ENCODE results near the gene CCNY. TPM values are rescaled to one million over a fixed set of nuclear protein-coding genes. Genes with fewer than 3 reads are reported as not detected.

The CCNY gene
- polyA plus RNA-seq, 12 donors, result 55.9 to 421 (median 99.4) TPM

DNA sequence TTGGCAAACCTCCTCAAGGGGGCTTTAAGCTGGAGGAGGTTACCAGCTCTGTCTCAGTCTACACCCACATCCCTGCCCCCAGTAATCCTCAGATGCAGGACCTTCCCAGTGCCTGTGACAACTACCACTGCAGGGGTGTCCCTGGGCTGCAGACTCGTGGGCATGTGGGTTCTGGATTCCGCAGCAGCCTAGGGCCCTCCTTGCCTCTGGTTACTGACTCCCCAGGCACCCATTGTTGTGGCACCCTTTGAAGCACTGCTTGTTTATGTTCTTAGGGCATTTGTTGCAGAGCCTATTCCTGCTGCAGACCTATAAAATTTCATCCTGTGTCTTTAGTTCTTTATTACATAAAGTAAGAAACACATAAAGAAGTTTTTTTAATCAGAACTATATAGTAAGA lies 217.7 kb downstream of the CCNY start:
- no peak for DNase-seq

DNA sequence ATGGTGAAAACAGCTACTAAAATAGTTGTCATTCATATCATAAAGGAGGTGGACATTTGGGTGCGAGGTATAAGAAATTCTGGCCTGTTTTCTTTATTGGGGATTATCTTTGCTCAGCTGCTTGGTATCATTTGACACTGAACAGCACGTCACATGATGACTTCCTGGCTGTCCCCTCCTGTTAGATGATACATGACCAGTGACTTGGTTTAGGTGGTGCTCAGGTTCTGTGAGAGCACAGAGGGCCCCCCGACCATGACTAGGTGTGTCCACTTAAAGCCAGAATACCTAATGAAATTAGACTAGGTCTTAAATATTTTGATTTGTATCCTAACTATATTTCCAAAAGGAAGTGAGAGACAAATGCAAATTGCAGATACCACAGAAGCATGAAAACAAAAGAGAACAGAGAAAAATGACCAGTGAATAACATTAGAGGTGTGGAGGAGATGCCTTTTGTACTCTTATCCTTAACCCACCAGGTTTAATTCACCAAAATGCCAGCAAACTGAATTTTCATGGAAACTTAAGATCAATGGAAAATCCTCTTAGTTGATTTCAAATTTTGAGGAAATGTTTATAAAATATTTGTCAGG lies 218.2 kb downstream of the CCNY start:
- no peak for DNase-seq

DNA sequence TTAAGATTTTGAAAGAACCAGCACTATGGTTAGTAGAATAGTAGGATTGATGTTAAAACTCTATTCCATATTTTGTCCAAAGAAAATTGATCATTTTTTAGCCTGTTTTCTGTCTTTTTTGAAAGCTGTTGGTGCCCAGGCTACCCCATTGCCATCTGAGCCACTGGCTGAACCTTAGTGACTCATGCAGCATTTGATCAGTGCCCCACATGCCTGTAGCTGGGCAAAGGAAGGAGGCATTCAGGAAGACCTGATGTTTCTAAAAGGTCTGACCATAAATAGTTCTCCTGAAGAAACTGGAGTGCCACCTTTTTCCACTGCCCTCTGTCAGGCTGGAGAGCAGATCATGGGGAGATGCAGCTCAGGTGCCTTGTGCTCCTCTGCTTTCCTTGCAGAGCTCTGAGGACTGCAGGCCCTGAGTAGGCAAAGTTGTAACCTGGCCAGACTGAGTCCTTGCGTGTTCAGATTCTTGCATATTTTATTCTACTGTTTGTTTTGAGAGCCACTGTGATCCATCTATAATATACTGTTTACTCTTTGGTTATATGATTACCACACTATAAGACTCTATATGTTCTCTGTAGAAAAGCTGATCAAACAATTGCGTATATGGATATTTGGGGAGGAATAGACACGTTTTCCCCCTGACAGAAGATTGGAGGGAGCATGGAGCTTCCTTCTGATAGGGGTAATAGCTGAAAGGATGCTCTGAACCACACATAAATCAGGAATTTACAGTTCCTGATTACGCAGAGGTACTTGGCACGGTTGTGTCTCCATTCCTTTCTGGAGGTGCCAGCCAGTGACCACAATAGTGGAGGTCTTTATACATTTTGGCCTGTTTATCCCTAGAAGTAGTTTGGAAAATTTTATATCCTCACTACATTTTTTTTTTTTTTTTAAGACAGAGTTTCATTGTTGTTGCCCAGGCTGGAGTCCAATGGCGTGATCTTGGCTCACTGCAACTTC lies 219.9 kb downstream of the CCNY start:
- DNase-seq, result no peak

DNA sequence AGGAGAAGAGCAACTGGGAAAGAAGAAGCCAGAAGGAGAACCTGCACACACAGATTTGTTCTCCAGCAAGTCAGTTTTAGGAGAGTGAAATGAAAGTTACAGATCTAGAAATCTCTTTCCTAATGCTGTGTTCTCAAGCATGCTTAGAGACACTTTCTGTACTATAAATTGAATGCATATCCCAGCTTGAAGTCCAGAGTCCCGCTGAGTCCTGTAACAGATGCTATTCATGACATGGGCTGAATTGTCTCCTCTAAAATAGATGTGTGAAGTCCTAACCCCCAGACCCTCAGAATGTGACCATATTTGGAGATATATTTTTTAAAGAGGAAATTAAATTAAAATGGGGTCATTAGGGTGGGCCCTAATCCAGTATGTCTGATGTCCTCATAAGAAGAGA lies 222.0 kb downstream of the CCNY start:
- no peak for DNase-seq

DNA sequence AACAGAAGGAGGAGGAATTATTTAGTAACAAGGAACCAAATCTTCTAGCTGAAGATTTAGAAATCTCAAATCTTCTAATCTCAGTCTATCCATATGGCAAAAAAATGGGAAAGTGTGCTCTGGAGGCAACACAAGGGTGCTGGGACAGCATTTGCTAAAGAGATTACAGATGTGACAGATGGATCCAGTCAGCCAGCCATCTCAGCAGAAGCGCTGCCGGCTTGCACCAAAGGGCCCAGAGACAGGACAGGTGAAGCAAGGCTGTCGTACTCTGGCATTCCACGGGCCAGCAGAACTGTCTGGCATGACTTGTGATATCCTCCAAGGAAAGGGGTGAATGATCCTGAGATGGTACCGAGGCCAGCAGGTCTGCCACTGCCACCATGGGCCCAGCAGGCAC lies 223.1 kb downstream of the CCNY start:
- DNase-seq, result no peak

DNA sequence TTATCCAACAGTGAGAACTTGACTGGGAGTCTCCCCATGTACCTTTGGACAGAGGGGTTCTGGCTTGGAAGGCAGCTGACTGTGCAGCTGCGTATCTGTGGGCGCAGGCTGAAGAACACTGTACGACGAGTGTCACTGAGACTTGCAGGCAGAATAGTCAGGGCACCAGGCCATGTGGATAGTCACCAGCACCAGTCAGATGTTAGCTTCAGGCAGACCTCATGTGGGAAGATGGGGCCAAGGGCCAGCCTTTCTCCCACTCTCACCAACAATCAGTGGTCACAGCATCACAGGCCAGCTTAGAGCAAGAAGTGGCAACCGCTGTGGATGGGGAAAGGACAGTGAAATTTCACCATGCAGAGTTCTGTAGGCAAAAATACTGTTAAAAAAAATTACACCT lies 225.4 kb downstream of the CCNY start:
- DNase-seq, result no peak

DNA sequence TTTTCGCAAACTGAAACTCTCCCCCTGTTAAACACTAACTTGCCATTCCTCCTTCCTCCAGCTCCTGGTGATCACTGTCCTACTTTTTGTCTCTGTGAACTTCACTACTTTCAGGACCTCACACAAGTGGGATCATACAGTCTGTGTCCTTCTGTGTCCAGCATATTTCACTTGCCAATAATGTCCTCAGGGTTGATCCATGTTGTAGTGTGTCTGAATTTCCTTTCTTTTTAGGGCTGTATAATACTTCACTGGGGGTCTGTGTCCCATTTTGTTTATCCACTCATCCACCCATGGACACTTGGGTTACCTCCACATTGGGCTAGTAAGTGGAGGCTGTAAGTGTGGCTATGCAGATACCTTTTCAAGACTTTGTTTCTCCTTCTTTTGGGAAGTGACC lies 226.1 kb downstream of the CCNY start:
- DNase-seq, result no peak

DNA sequence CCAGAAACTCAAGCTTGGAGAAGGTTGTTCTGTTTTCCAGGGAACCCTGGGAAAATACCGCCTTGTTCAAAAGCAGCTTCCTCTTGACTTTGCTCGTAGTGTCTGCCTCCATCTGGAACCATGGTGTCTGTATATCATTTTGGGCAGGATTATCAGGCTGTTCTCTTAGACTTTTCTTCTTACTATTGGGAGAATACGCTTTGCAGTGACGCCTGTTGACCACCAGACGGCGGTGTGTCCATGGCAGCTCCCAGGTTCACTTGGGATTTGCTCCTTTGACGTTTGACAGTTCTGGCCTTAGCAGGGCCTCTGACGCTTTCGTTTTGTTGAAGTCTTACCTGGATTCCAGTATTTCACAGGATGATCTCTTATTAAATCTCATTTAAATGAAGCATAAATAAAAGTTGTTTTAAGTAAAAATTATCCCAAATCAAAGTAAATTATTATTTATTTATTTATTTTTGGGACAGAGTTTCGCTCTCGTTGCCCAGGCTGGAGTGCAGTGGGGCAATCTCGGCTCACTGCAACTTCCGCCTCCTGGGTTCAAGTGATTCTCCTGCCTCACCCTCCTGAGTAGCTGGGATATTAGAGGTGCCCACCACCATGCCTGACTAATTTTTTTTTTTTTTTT lies 227.1 kb downstream of the CCNY start:
- DNase-seq, result peak; percentile 70

DNA sequence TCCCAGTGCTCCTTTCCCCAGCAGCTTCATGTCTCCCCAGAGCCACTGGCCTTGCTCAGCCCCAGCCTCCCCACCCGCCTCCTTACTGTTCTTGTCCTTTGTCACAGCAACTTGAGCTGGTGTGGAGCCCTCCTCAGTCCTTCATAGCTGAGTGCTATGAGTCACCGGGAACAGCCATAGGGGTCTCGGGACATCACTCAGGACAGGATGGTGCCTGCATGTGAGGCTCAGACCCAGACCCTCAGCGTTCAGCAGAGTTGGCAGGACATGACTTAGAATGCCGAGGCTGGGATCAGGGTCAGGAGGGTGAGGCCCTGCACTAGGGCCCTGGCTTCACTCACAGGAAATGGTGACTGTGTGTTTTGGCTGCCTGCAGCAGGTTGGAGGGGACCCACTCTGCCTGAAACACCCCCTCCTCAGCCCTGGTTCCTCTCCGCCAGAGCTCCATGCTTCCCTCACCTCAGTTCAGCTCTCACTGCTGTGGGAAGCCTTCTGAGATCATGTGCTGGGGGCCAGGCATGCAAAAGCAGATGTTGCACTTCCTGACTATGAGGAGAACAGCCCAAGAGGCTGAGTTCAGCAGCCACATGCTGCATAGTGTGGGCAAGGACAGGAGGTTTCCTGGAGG lies 228.1 kb downstream of the CCNY start:
- DNase-seq, result no peak

DNA sequence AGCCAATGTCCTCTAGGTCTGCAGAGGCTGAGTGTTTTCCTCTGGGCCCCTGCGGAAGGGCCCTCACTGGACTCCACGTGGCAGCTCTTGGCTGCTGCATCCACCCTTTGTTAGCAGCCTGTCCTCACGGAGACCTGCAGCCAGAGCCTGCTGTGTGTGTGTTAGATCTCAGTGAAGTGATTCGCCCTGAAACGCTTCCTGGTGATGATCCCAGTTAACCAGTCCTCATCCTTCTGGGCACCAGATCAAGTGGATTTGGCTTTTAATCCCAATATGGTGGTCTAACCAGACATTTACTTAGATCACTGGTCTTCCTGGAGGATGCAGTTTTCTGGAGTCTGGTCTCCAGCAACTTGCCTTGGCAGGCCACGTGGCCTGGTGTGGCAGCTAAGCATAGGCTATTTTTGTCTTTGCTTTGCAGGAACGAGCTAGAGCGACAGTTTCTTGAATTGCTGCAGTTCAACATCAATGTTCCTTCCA lies 229.3 kb downstream of the CCNY start:
- no peak for DNase-seq

DNA sequence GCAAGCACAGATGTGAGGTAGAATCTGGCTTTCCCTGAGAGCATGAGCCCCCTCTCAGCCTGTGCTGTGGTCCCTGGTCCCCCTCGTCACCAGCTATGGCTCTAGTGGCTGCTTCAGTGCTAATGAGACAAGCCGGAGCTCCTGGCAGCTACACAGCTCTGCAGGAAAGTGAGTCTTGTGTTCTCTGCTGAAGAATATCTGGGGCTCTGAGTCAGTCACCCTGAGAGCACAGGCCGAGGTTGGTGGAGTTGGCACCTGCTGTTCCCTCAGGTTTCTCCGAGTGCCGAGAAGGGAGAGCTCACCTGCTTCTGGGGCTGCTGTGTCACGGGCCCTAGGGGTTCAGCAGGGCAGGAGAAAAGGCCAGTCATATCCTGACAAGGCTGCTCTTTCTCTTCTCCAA lies 231.6 kb downstream of the CCNY start:
- no peak for DNase-seq

DNA sequence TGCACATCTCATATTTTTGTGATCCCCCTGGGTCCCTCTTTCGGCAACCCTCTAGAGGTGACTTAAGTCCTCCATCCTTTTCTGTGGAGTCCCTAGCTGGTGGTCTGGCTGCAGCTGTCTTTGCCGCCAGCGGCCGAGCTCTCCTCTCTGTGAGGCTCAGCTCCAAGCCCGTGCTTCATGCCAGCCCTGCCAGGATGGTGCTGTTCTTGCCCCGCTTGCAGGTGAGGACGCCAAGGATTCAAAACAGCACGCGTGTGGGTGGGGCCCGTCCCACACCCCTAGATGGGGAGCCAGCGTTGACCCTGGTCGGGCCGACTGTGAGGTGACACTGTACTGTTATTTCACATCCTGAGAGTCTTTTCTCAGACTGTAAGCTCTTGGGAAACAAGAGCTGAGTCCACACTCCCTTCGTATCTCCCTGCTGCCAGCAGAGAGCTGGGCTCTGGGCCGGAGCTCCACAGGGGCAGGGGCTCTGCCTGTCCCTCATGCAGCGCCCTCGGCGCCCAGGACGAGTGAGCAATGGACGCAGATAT lies 232.2 kb downstream of the CCNY start:
- DNase-seq, result no peak

DNA sequence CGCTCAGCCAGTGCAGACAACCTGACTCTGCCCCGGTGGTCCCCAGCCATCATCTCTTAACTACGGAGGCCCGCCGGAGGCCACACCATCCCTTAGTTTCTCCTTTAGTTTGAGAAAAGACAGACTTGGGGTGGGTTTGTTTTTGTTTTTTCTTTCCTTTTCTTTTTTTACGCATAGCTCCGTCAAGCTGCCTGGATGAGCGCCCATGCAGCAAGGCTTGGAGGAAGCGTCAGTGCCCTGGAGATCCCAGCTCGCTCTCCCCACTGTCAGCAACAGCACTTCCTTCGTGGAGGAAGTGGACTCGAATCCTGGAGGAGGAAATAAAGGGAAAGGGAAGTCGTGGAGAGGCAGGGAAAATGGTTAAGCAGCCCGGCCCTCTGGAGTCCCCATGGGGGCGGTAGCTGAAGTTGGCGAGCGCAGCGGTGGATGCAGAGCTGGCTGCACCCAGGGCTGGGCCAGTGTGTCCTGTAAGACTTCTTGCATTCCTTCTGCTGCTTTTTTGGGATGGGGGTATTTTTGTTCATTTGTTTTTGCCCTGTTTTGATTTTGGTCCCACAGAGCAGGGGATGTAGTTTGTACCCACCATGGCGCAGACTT lies 232.9 kb downstream of the CCNY start:
- no peak for DNase-seq

DNA sequence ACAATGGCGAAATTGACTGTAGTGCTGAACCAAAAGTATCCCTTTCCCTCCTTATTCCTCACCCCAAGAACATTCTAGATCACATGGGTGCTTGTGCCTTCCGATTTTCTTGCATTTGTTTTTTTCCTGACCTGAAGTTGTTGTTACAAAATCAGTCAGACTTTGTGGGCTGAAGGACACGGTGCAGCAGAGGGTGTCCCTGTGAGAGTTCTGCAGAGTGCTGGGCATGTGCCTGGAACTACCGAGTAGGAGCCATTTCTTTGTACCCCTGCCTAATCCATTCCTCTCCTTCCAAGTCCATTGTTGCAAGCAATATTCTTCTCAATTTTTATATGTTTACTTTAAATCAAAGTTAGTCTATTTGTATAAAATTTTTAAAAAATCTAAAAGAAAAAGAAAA lies 233.5 kb downstream of the CCNY start:
- no peak for DNase-seq

DNA sequence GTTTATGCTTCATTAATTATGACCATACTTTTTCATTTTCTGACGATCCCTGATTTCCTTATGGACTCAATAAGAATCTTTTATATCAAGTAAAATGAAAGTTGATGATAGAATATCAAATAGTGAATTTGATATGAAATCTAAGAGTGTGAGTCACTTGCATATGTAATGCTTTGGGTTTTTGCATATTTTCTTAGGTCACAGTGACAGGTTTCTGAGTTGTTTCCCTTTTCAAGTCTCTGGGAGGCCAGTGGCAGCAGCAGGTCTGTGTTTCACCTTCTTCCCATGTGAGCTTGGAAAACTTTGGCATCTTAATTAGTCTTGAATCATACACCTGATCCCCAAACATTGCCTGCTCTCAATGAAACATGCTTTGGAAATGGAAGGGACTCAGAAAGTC lies 234.1 kb downstream of the CCNY start:
- DNase-seq, result no peak

DNA sequence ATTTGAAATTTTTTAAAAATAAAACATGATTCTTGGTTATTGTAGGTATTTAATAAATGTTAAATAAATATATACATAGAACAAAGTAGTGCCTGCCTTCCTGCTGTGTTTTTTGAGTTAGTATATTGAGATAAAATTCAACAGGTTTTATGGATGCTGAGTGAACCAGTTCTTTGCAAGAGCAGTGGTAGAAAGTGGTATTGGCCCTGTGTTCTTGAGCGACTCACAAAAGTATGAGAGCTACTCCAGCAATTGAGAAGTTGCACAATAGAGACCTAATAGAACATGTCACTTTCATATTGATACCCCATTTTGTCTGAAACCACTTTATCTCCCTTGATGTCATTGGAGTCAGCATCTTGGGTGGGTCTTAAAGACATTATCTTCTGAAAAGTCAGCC lies 236.3 kb downstream of the CCNY start:
- no peak for DNase-seq

DNA sequence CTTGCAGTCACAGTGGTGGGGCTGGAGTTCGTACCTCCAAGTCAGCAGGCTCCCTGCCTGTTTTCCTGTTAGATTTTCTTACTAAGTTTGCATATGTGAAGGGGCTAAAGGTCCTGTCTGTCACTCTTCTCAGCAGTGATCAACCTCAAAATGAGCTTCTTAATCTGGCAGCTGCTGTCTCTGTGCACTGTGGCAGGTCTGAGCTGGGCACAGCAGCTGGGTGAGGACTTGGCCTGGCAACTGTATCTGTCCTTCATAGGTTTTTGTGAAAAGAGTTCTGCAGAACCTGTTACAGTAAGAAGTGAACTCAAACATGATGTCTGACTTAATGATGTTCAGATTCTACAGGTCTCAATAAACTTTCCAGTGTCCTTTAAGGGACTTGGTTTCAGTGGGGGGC lies 237.5 kb downstream of the CCNY start:
- DNase-seq, result no peak

DNA sequence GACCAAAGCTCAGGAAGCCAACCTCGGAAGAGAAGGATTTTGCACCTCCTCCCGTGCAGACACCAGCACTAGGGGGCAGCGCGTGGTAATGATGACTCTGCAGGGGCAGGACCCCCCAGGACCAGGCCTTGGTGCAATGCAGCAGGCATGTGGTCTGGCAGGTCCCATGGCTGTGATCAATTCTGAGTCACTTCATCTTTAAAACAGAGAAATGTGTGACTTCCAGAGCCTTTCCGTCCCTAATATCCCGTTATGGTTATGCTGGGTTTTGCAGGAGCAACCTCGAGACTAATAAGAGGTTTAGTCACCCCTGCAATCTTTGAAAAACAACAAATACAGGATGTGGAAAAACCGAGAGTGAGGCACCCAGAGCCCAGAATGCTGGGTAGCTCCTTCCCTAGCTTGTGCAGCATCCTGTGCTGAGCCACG lies 238.6 kb downstream of the CCNY start:
- DNase-seq, result no peak

DNA sequence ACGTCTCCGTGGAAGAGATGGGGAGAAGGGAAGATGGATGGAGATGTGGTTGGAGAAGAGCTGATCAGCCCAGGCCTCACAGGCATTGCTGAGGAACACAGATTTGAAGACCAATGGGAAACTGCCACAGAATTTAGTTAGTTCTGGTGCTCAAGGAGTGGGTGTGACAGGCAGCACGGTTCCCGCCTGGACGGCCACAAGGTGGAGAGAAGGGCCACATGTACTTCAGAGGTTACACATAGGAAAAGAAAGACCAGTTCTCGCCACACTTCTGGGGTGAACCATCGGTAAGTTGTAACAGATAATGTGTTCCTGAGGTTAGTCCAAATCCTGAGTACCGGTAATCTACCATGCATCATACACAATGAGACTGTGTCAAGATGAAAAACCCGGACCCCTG lies 239.3 kb downstream of the CCNY start:
- DNase-seq, result no peak

DNA sequence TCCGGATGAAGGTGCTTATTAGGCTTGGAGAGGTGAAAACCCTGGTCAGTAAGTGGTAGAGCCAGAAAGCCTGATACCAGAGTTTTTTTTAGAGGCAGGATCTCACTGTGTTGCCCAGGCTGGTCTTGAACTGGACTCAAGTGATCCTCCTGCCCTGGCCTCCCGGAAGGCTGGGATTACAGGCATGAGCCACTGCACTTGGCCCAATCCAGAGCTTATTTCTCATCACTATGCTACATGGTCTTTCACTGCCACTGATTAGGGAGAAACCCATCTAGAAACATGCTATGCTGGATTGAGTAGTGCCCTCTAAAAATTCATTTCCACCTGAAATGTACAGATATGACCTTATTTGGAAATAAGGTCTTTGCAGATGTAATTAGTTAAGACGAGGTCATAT lies 240.4 kb downstream of the CCNY start:
- DNase-seq, result no peak

DNA sequence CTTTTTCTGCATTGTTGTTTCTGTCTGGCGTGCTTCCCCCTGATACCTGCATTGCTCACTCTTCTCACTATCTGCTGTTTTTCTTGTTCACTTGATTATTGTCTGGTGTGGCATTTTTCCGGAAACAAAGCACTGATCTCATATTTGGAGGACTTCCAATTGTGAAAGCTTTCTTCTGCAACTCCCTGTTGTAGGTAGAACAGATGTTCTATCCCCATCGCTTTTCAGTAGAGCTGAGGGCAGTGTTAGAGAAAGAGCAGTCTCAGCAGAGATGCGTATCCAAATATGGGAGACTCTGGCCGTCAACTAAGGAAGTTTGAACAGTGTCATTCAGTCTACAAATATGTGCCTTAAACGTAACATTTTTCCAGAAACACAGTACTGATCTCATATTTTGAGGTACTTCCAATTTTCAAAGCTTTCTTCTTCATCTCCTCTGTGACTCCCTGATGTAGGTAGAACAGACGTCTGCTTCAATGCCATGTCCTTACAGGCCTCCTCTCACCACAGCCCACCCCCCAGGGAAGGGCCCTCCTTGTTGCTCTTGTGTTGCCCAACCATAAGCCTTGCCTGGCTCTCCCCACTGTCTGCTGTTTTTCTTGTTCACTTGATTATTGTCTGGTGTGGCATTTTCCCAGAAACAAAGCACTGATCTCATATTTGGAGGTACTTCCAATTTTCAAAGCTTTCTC lies 241.8 kb downstream of the CCNY start:
- peak; percentile 36 for DNase-seq

Measured in muscle of arm (tissue), 12 donors.